Glutamatergic neuron (in vitro differentiated cells): ENCODE results near the gene HOXB3. TPM values are rescaled to one million over a fixed set of nuclear protein-coding genes. Genes with fewer than 3 reads are reported as not detected.

Experiments used
- DNase-seq: peaks from one replicate; pipeline ENCODE4 v3.0.0; 2022
- H3K27ac Mint-ChIP-seq: one replicate; pipeline ENCODE4 v1.8.0; 2020; ENCODE audit warnings: mild to moderate bottlenecking, mixed read lengths, inconsistent platforms; ENCODE audit not compliant: unreplicated experiment
- H3K27me3 Mint-ChIP-seq: one replicate; pipeline ENCODE4 v1.8.0; 2020; ENCODE audit warnings: mild to moderate bottlenecking, moderate library complexity, mixed read lengths, inconsistent platforms; ENCODE audit not compliant: unreplicated experiment
- H3K36me3 Mint-ChIP-seq: one replicate; pipeline ENCODE4 v1.8.0; 2020; ENCODE audit warnings: mild to moderate bottlenecking, mixed read lengths, inconsistent platforms; ENCODE audit not compliant: unreplicated experiment
- H3K4me1 Mint-ChIP-seq: one replicate; pipeline ENCODE4 v1.8.0; 2020; ENCODE audit warnings: mild to moderate bottlenecking, low read depth, mixed read lengths, inconsistent platforms; ENCODE audit not compliant: unreplicated experiment
- H3K4me3 Mint-ChIP-seq: one replicate; pipeline ENCODE4 v1.8.0; 2020; ENCODE audit warnings: mild to moderate bottlenecking, mixed read lengths, inconsistent platforms; ENCODE audit not compliant: unreplicated experiment
- H3K9me3 Mint-ChIP-seq: one replicate; pipeline ENCODE4 v1.8.0; 2020; ENCODE audit warnings: mild to moderate bottlenecking, moderate library complexity, mixed read lengths, inconsistent platforms; ENCODE audit not compliant: unreplicated experiment
- CTCF ChIP-seq: fragments of 200-600 bp; sonication (generic); IDR thresholded peaks from one replicate; pipeline ENCODE4 v1.5.0; 2021; ENCODE audit not compliant: partially characterized antibody, unreplicated experiment
- total RNA-seq: library from RNA; stranded (reverse); fragmentation: NEBNext Ultra II Directional; extraction: Animal tissue kit (Norgen Biotek cat#: 25700); gene quantifications from one replicate; pipeline ENCODE4 v1.2.1, GENCODE V29; 2021; ENCODE audit not compliant: unreplicated experiment

HOXB3 gene
- total RNA-seq, 1 donor from 2014 or later = not detected

GRCh38 chr17:48515925-48516900 is 73.8 kb downstream of the HOXB3 start:
- Mint-ChIP-seq H3K36me3 (no peaks in the 10 kb centered on the region), H3K9me3 (peaks cover 5% of the 10 kb centered on the region), H3K27ac (no peak overlapping the region), H3K27me3 (peaks cover 9% of the 10 kb centered on the region), H3K4me3 (no peak overlapping the region), H3K4me1 (no peaks in the 10 kb centered on the region)
- TF ChIP-seq CTCF = no peak
- no peak for DNase-seq

GRCh38 chr17:48514477-48514876 is 75.6 kb downstream of the HOXB3 start:
- H3K36me3 Mint-ChIP-seq = no peaks in the 10 kb centered on the region
- DNase-seq = no peak
- H3K27me3 Mint-ChIP-seq = peaks cover 6% of the 10 kb centered on the region
- H3K4me3 Mint-ChIP-seq = no peak overlapping the region
- no peaks in the 10 kb centered on the region for H3K4me1 Mint-ChIP-seq
- peaks cover 3% of the 10 kb centered on the region for H3K9me3 Mint-ChIP-seq
- TF ChIP-seq CTCF = no peak
- H3K27ac Mint-ChIP-seq = no peak overlapping the region

GRCh38 chr17:48513666-48514455 is 76.2 kb downstream of the HOXB3 start:
- Mint-ChIP-seq H3K27me3 (peaks cover 6% of the 10 kb centered on the region), H3K9me3 (peaks cover 3% of the 10 kb centered on the region), H3K4me1 (no peaks in the 10 kb centered on the region), H3K4me3 (no peak overlapping the region), H3K36me3 (no peaks in the 10 kb centered on the region), H3K27ac (no peak overlapping the region)
- no peak for TF ChIP-seq CTCF
- no peak for DNase-seq

- no peak for TF ChIP-seq CTCF
- Mint-ChIP-seq H3K27ac (no peak overlapping the region), H3K4me3 (no peak overlapping the region), H3K4me1 (no peaks in the 10 kb centered on the region), H3K27me3 (peaks cover 6% of the 10 kb centered on the region), H3K36me3 (no peaks in the 10 kb centered on the region), H3K9me3 (peaks cover 3% of the 10 kb centered on the region)
- no peak for DNase-seq
These were observed 76.9 kb downstream of the HOXB3 start for GRCh38 chr17:48513097-48513496.
